Mammary epithelial cell (primary cell): ENCODE measurements around the gene MRGPRX1.

Experiments
- EZH2 ChIP-seq: IDR thresholded peaks from 2 replicates; pipeline ENCODE4 v1.6.1; 2012; ENCODE audit warnings: low read length, inconsistent platforms, borderline replicate concordance
- TF ChIP-seq, protein P1 (sequence below), 2 donors: IDR thresholded peaks in 1 of 2; conservative IDR thresholded peaks in 1 of 2; 2 replicates each; pipeline ENCODE4 v1.5.1; 2011 to 2012; ENCODE audit warnings: inconsistent platforms in 2 of 2, low read length in 2 of 2, mild to moderate bottlenecking in 2 of 2, control low read depth in 1 of 2, low read depth in 1 of 2; ENCODE audit not compliant: insufficient read depth in 1 of 2; ENCODE audit errors: extremely low read depth in 1 of 2

DNA sequence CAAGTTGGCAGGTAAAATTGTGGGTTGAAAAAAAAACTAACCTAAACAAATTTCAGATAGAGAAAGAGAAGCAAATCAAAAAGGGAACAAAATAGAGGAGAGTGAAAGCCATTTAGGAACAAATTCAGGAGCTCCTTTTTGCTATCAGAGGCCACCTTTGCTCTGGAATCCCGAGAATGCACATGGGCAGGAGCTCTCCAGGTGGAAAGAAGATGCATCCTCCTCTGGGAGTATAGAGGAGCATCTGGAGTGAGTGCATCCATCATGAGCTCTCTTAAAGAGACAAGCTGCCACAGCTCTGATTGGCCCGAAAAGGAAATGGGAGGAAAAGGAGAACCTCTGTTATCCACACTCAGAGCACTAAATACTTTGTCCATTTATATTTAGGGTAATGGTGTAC is 26.3 kb downstream of the MRGPRX1 start:
- TF ChIP-seq, protein P1, sequence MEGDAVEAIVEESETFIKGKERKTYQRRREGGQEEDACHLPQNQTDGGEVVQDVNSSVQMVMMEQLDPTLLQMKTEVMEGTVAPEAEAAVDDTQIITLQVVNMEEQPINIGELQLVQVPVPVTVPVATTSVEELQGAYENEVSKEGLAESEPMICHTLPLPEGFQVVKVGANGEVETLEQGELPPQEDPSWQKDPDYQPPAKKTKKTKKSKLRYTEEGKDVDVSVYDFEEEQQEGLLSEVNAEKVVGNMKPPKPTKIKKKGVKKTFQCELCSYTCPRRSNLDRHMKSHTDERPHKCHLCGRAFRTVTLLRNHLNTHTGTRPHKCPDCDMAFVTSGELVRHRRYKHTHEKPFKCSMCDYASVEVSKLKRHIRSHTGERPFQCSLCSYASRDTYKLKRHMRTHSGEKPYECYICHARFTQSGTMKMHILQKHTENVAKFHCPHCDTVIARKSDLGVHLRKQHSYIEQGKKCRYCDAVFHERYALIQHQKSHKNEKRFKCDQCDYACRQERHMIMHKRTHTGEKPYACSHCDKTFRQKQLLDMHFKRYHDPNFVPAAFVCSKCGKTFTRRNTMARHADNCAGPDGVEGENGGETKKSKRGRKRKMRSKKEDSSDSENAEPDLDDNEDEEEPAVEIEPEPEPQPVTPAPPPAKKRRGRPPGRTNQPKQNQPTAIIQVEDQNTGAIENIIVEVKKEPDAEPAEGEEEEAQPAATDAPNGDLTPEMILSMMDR (conservative IDR thresholded peaks at IDR 0.05 in 1 of 2, IDR thresholded peaks at IDR 0.05 in 1 of 2; ENCODE audit: extremely low read depth in 1 of 2, insufficient read depth in 1 of 2, low read depth in 1 of 2, low read length in 2 of 2), result no peak
- no peak for TF ChIP-seq EZH2
